Measurements from ENCODE around the gene PPP2R3C. TPM values are rescaled to one million over a fixed set of nuclear protein-coding genes. Genes with fewer than 3 reads are reported as not detected.

Gene PPP2R3C
- total RNA-seq, 4 donors from 2014 or later: 10.0 to 14.2 (median 12.4) TPM

- WGBS: no CpG with 5 or more reads among the region's 5 CpGs
- Histone ChIP-seq H3K9me3 (no peaks in the 10 kb centered on the region), H3K27me3 (no peaks in the 10 kb centered on the region), H3K4me3 (no peak overlapping the region), H3K36me3 (peaks cover 27% of the 10 kb centered on the region), H3K27ac (no peak overlapping the region), H3K4me1 (peaks cover 4% of the 10 kb centered on the region)
- DNase-seq (ENCODE audit: low spot score in 2 of 2): no peak
- no peak for TF ChIP-seq EP300 (IDR thresholded peaks at IDR 0.05)
- no peak for TF ChIP-seq POLR2AphosphoS5 (IDR thresholded peaks at IDR 0.05)
- TF ChIP-seq CTCF (IDR thresholded peaks at IDR 0.05): no peak
- TF ChIP-seq POLR2A (IDR thresholded peaks at IDR 0.05): no peak
Measured at GRCh38 chr14:35138585-35138984, 16.8 kb upstream of the PPP2R3C start.

DNA sequence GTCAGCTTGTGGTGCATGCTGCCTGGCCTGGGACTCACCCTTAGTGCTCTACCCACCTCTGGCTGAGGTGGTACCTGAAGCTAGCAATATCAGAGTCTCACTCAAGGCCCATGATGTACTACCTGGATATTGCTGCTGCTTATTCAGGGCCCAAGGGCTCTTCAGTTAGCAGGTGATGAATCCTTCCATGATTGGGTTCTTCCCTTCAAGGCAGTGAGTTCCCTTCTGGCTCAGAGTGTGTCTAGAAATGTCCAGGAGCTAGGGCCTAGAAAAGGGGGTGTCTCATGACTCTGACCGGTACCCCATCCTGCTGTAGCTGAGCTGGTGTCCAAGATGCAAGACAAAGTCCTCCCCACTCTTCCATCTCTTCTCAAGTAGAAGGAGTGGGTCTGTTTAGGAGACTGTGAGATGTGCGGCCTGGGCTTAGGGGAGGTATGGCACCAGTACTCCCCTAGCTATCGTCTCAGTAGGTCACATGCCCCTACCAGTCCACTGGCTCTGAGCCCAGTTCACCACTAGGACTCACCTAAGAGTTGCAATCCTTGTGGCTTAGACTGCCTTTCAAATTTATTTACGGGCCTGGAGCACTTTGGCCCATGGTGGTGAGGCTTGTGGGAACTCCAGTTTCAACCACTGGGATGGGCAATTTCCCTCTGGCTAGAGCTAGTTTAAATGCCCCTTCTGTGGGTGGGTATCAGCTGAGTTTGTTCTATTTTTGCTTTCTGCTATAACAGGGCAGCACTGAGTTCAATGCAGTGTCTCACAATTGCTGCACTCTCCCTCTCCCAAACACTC is 12.7 kb upstream of the PPP2R3C start:
- H3K27ac ChIP-seq: no peak overlapping the region
- no peaks in the 10 kb centered on the region for H3K27me3 ChIP-seq
- H3K36me3 ChIP-seq: peaks cover 33% of the 10 kb centered on the region
- no peak for DNase-seq (ENCODE audit: low spot score in 2 of 2)
- WGBS: 77% methylated on average over 3 of the region's 4 CpGs
- H3K4me3 ChIP-seq: no peak overlapping the region
- no peaks in the 10 kb centered on the region for H3K9me3 ChIP-seq
- TF ChIP-seq POLR2AphosphoS5 (IDR thresholded peaks at IDR 0.05): no peak
- no peak for TF ChIP-seq CTCF (IDR thresholded peaks at IDR 0.05)
- no peak for TF ChIP-seq EP300 (IDR thresholded peaks at IDR 0.05)
- no peak for TF ChIP-seq POLR2A (IDR thresholded peaks at IDR 0.05)
- peaks cover 4% of the 10 kb centered on the region for H3K4me1 ChIP-seq

- 80% methylated on average over 5 of the region's 6 CpGs for WGBS
- peaks cover 33% of the 10 kb centered on the region for H3K36me3 ChIP-seq
- no peak for TF ChIP-seq CTCF (IDR thresholded peaks at IDR 0.05)
- TF ChIP-seq POLR2A (IDR thresholded peaks at IDR 0.05): no peak
Measured at GRCh38 chr14:35133542-35134328, 11.9 kb upstream of the PPP2R3C start.

GRCh38 chr14:35124127-35124526 is 2.3 kb upstream of the PPP2R3C start:
- Histone ChIP-seq H3K4me1 (peaks cover 33% of the 10 kb centered on the region), H3K4me3 (no peak overlapping the region), H3K27me3 (no peaks in the 10 kb centered on the region), H3K27ac (no peak overlapping the region), H3K9me3 (no peaks in the 10 kb centered on the region), H3K36me3 (no peaks in the 10 kb centered on the region)
- 88% methylated on average over 1 of the region's 1 CpG for whole genome bisulfite sequencing
- DNase-seq (ENCODE audit: low spot score in 2 of 2): no peak
- TF ChIP-seq POLR2A (IDR thresholded peaks at IDR 0.05) (no peak), POLR2AphosphoS5 (IDR thresholded peaks at IDR 0.05) (no peak), CTCF (IDR thresholded peaks at IDR 0.05) (no peak), EP300 (IDR thresholded peaks at IDR 0.05) (no peak)

More at GRCh38 chr14:35133542-35134328, 11.9 kb upstream of the PPP2R3C start:
- no peak for DNase-seq (ENCODE audit: low spot score in 2 of 2)
- Histone ChIP-seq H3K27me3 (no peaks in the 10 kb centered on the region), H3K9me3 (no peaks in the 10 kb centered on the region), H3K4me3 (no peak overlapping the region), H3K4me1 (peaks cover 4% of the 10 kb centered on the region), H3K27ac (no peak overlapping the region)

DNA sequence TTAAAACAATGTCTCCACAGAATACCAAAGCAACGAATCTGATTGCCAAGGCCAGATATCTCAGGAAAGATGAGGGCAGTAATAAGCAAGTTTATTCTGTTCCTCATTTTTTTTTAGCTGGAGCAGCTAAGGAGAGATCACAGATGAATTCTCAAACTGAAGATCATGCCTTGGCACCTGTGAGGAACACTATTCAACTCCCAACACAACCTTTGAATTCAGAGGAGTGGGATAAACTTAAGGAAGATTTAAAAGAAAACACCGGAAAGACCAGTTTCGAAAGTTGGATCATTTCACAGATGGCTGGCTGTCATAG is 1.6 kb upstream of the PPP2R3C start:
- H3K4me1 ChIP-seq: peaks cover 33% of the 10 kb centered on the region
- 18% methylated on average over 3 of the region's 3 CpGs for WGBS
- peak overlapping the region; percentile 97 for H3K27ac ChIP-seq
- H3K4me3 ChIP-seq: peak overlapping the region; percentile 67
- DNase-seq (ENCODE audit: low spot score in 2 of 2): no peak
- no peak for TF ChIP-seq CTCF (IDR thresholded peaks at IDR 0.05)
- TF ChIP-seq EP300 (IDR thresholded peaks at IDR 0.05): no peak
- TF ChIP-seq POLR2AphosphoS5 (IDR thresholded peaks at IDR 0.05): no peak
- TF ChIP-seq POLR2A (IDR thresholded peaks at IDR 0.05): no peak
- no peaks in the 10 kb centered on the region for H3K36me3 ChIP-seq
- no peaks in the 10 kb centered on the region for H3K27me3 ChIP-seq
- H3K9me3 ChIP-seq: no peaks in the 10 kb centered on the region
